Gastrocnemius medialis (tissue), 4 donors: ENCODE data around the gene GRID1. TPM values are rescaled to one million over a fixed set of nuclear protein-coding genes. Genes with fewer than 3 reads are reported as not detected.

ENCODE experiments used
- ATAC-seq, 2 donors: fragments of 150-250 bp; one replicate each; pipeline ENCODE4 v1.9.1; 2016
- DNase-seq, 2 donors: peaks; one replicate each; pipeline ENCODE4 v3.0.0-alpha.2; 2019
- H3K27ac ChIP-seq, 4 donors: fragments of 200-600 bp; sonication (generic); 1 replicate in 1 of 4; 2 replicates in 3 of 4; pipeline ENCODE4 v1.5.1; 2016 to 2018; ENCODE audit warnings: mild to moderate bottlenecking in 2 of 4, moderate library complexity in 1 of 4
- H3K27me3 ChIP-seq, 3 donors: fragments of 200-600 bp; sonication (generic) in 2 of 3; 1 replicate in 1 of 3; 2 replicates in 2 of 3; pipeline versions ENCODE4 v1.5.1 to v1.6.0; 2016 to 2019; ENCODE audit warnings: mild to moderate bottlenecking in 1 of 3, moderate library complexity in 1 of 3
- H3K36me3 ChIP-seq, 2 donors: fragments of 200-600 bp; sonication (generic) in 1 of 2; one replicate each; pipeline ENCODE4 v1.5.1; 2017 to 2018
- H3K4me1 ChIP-seq, 2 donors: fragments of 200-600 bp; sonication (generic) in 1 of 2; one replicate each; pipeline ENCODE4 v1.5.1; 2016 to 2017; ENCODE audit warnings: mild to moderate bottlenecking in 2 of 2
- H3K4me3 ChIP-seq, 4 donors: fragments of 200-600 bp; sonication (generic) in 3 of 4; 1 replicate in 1 of 4; 2 replicates in 3 of 4; pipeline ENCODE4 v1.5.1; 2016 to 2019; ENCODE audit warnings: mild to moderate bottlenecking in 2 of 4
- H3K9me3 ChIP-seq, 3 donors: fragments of 200-600 bp; sonication (generic) in 2 of 3; 1 replicate in 1 of 3; 2 replicates in 2 of 3; pipeline ENCODE4 v1.5.1; 2016 to 2019
- CTCF ChIP-seq, 5 experiments: fragments of 450-650 bp in 3 of 5; fragments of 200-600 bp in 2 of 5; sonication (generic) in 2 of 5; IDR thresholded peaks in 4 of 5; conservative IDR thresholded peaks in 1 of 5; 1 replicate in 4 of 5; 2 replicates in 1 of 5; pipeline ENCODE4 v1.5.1; 2016 to 2019; ENCODE audit warnings: antibody characterized with exemption in 5 of 5, mild to moderate bottlenecking in 3 of 5, moderate library complexity in 3 of 5
- POLR2A ChIP-seq, 2 donors: fragments of 450-650 bp; IDR thresholded peaks; one replicate each; pipeline ENCODE4 v1.6.1; 2017; ENCODE audit warnings: antibody characterized with exemption in 2 of 2, mild to moderate bottlenecking in 2 of 2, moderate library complexity in 2 of 2
- in situ Hi-C, 4 donors: fragments of 200-750 bp; cut with MboI; loops; one replicate each; pipeline versions ENCODE4 v1.15.0 to v1.8.0; 2017; ENCODE audit warnings: low sequenced_read_pairs in 4 of 4
- intact Hi-C: fragments of 100-400 bp; cut with DNase I; formaldehyde crosslinking; loops from one replicate; pipeline ENCODE4 v1.15.1; 2023; ENCODE audit warnings: low total_unique reads
- total RNA-seq, 4 donors: library from RNA; depleted of rRNA; stranded (reverse); fragments of >200 nt; gene quantifications; one replicate each; pipeline versions ENCODE4 v1.1.0 to v1.2.3, GENCODE V29; 2016

The GRID1 gene
- total RNA-seq, 4 donors from 2014 or later = 0.17 to 1.4 (median 0.79) TPM

- in situ Hi-C loops = no loop called here
- Histone ChIP-seq H3K4me1 (no peaks in the 10 kb centered on the region), H3K27me3 (peaks cover 0 to 2% (median 0%) of the 10 kb centered on the region in 3 donors), H3K4me3 (no peak overlapping the region), H3K36me3 (no peaks in the 10 kb centered on the region), H3K9me3 (no peaks in the 10 kb centered on the region), H3K27ac (no peak overlapping the region)
- TF ChIP-seq CTCF (IDR thresholded peaks at IDR 0.05 in 4 of 5, conservative IDR thresholded peaks at IDR 0.05 in 1 of 5) = no peak
- no peak for TF ChIP-seq POLR2A (IDR thresholded peaks at IDR 0.05)
- intact Hi-C loops = no loop called here
- no peak for ATAC-seq
- no peak for DNase-seq
These were observed 30.8 kb downstream of the GRID1 start for GRCh38 chr10:86335831-86336230.

- intact Hi-C loops (no loop called here), in situ Hi-C loops (no loop called here)
- Histone ChIP-seq H3K4me3 (no peak overlapping the region), H3K27me3 (peaks cover 0 to 2% (median 0%) of the 10 kb centered on the region in 3 donors), H3K4me1 (no peaks in the 10 kb centered on the region), H3K36me3 (no peaks in the 10 kb centered on the region), H3K9me3 (no peaks in the 10 kb centered on the region), H3K27ac (no peak overlapping the region)
- no peak for TF ChIP-seq POLR2A (IDR thresholded peaks at IDR 0.05)
- TF ChIP-seq CTCF (IDR thresholded peaks at IDR 0.05 in 4 of 5, conservative IDR thresholded peaks at IDR 0.05 in 1 of 5) = no peak
- ATAC-seq = no peak
- no peak for DNase-seq
These were observed 31.3 kb downstream of the GRID1 start for GRCh38 chr10:86335257-86335656.

- Histone ChIP-seq H3K27me3 (peaks cover 0 to 2% (median 0%) of the 10 kb centered on the region in 3 donors), H3K4me3 (no peak overlapping the region), H3K36me3 (no peaks in the 10 kb centered on the region), H3K9me3 (no peaks in the 10 kb centered on the region), H3K27ac (no peak overlapping the region), H3K4me1 (no peaks in the 10 kb centered on the region)
- TF ChIP-seq POLR2A (IDR thresholded peaks at IDR 0.05) = no peak
- no peak for TF ChIP-seq CTCF (IDR thresholded peaks at IDR 0.05 in 4 of 5, conservative IDR thresholded peaks at IDR 0.05 in 1 of 5)
- DNase-seq = no peak
- no peak for ATAC-seq
- intact Hi-C loops = no loop called here
- in situ Hi-C loops = no loop called here
These were observed 32.0 kb downstream of the GRID1 start for GRCh38 chr10:86334488-86335085.

GRCh38 chr10:86333826-86334487, 32.6 kb downstream of the GRID1 start:
- Histone ChIP-seq H3K27ac (no peak overlapping the region), H3K9me3 (no peaks in the 10 kb centered on the region), H3K4me3 (no peak overlapping the region), H3K4me1 (no peaks in the 10 kb centered on the region), H3K27me3 (peaks cover 0 to 2% (median 0%) of the 10 kb centered on the region in 3 donors), H3K36me3 (no peaks in the 10 kb centered on the region)
- TF ChIP-seq POLR2A (IDR thresholded peaks at IDR 0.05) (no peak), CTCF (IDR thresholded peaks at IDR 0.05 in 4 of 5, conservative IDR thresholded peaks at IDR 0.05 in 1 of 5) (no peak)
- intact Hi-C loops (no loop called here), in situ Hi-C loops (no loop called here)
- ATAC-seq (no peak), DNase-seq (no peak)
